SK-N-DZ (cell line): Measurements from ENCODE around the gene DCTN1.
"Not testable (repeated sequence)": the region's sequence is repeated elsewhere in the genome, so short reads cannot be mapped to it uniquely, and the experiment has no call there.

Experiments used
- DNase-seq: peaks from one replicate; pipeline ENCODE4 v3.0.0-alpha.2; 2015; ENCODE audit warnings: low spot score

Gene DCTN1

DNA sequence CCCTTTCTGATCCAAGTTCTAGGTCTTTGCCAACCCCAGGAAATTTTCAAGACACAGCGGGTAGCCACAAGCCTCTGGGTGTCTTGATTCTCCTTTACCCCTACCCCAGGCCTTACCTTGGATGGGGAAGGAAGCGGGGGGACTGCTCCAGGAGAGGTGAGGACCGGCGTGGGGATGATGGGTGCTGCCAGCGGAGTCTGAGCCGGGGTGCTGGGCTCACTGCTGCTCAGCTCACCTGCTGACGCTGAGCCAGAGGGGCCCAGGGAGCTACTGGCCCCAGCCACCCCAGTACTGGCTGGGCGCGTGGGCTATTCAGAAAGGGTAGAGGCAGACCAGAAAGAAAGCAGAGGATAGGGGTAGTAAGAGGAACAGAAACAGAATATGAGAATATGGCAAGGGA lies 8.7 kb downstream of the DCTN1 start:
- DNase-seq, result no peak

DNA sequence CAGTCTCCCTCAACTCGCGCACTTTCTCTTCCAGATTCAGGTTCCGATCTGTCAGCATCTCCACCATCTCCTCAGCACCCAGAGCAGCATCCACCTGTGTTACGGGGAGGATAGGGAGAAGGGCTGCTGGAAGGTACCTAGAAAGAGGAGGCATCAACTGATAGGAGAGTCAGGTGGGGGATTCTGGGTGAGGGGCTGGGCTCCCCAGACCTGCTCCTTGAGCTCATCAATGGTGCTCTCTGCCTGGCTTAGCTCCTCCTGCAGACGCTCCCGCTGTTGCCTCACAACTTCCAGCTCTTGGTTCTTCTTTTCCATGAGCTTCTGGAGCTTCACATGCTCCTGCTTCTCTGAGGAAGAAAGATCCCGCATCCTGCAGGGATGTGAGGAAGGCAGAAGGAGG lies 10.1 kb downstream of the DCTN1 start:
- no peak for DNase-seq

DNA sequence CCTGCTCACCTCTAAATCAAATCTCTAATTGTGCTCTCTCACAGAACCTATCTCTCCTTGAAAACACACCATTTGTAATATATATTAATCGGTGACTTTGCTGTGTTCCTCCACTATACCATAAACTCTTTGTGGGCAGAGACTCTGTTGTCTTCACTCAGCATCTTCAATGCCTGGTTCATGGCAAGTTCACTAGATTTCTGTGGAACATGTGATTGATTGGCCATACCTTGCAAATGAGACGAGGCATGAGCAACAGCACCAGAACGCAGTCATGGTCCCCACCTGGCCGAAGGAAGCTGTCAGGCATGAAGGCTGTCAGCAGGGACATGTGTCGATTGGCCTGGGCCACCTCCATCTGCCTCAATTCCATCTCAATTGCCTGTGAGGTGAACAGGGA lies 11.6 kb downstream of the DCTN1 start:
- no peak for DNase-seq

DNA sequence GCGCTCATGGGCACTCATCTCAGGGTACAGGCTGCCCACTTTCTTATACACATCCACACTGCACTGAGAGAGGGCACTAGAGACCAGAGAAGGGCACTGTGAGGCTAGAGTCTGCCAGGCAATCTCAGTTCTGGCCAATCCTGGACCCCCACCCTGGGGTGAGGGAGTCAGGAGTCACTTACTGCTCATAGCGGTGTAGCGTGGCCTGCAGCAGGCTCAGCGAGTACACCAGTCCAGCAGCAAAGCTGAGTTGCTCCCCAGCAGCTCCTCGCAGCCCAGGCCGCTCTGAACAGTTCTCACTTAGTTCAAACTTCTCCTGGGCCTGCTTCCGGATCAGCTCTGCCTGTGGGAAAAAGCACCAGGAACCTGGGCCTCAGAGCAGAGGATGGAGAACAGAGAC lies 12.3 kb downstream of the DCTN1 start:
- no peak for DNase-seq

DNA sequence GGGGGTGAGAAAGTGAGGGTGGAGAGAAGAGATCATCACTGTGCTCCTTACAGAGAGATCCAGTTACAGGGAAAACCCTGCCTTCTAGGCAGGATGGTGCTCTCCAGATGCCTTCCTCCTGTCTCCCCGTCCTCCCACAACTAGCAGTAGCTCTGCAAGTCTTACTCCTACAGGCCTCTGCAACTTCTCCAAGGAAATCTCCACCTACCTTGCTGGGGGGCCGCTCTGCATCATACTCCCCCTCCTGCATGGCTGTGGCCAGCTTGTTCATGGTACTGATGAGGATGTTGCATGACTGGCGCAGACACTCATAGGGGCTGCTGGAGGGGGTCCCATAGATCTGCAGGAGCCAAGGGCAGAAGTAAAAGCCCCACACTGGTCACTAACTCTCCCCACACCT lies 14.1 kb downstream of the DCTN1 start:
- DNase-seq, result no peak

DNA sequence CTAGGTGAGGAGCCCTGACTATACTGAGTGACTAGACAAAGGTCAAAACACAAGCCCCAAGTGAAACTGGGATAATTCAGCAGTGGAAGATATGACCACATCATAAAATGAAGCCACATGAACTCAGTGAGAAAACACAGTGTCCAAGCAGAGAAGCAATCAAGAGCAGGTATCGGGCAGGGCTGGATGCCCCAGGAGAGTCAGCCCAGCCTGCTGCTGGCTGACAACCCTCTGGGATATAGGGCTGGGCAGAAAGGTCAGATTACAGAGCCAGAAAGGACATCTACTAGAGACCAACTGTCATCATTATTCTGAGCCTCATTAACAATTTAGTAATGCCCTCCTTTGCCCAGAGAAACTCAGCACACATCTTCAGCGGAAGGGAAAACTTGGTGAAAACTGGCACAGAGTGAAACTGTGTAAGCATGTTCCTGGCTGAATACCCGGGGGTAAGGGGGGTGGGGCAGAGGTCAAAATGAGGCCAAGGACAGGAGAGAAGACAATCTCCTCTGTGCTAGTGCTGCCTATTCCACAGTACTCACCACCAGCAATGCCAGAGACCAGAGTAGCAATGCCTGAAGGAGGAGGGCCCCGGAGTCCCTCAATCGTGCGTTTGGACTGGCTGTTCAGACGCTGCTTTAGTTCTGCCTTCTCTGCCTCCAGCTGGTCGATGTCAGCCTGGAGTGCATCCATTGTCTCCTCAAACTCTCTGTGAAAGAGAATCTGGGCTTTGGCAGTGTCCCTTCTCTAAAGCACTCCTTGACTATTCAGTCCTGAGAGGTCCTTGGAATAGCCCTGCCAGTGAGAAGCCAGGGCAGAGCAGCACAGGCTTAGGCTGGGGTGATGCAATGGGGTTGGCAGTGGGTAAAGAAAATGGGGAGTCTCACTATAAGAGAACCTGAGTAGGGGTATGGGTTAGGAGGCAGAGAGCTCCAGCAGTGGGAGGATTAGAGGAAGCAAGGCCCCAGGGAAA lies 15.3 kb downstream of the DCTN1 start:
- no peak for DNase-seq

DNA sequence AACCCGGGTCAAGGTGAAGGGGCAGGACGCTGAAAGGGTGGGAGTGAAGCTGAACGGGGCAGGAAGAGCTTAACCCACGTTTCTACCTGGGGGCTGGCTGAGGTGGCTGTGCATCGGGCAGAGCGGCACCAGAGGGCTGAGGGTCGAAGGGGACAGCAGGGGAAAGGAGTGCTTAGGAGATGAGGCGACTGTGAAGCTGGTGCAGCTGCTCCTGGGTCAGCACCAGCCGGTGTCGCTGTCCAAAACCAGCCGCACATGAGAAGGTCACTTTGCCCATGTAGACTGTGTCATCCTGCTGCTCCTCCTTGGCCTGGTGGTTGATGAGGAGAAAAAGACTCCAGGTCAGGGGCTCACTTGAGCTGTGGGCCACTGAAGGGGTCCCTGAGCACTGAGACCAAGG lies 18.8 kb downstream of the DCTN1 start:
- no peak for DNase-seq

DNA sequence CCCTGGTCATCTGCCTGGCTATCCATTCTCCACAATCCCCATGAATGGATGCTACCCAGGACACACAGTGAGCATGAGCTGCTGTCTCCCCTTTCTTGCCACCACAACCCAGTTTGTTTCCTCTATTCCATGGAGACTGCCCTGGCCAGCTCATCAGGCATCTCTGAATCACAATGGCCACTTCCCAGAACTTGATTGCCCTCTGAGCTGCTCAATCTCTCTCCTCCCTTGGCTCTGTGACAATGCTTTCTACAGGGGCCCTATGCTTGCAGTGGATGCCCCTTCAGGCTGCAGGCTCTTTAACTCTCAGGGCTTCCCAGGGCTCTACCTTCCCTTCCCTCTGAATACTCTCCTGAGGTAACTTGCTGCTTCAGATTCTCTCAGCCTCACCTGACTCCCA lies 22.5 kb downstream of the DCTN1 start:
- DNase-seq, result no peak

DNA sequence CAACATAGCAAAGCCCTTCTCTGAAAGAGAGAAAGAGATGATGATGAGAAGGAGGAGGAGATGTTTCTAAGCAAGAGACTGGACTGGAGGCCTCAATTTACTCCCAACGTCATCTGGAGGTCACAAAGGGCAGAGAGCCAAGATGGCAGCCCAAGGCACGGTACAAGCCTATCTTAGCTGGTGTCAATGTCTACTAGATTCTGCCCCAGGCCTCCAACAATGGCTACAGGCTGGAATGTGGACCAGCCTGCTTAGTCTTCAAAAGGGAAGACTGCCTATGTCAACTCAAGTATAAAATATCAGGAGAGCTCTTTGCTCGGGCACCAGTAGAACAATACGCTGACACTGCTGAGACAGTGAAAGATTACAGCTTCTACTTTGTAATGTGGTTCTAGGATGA lies 30.2 kb downstream of the DCTN1 start:
- DNase-seq, result no peak

DNA sequence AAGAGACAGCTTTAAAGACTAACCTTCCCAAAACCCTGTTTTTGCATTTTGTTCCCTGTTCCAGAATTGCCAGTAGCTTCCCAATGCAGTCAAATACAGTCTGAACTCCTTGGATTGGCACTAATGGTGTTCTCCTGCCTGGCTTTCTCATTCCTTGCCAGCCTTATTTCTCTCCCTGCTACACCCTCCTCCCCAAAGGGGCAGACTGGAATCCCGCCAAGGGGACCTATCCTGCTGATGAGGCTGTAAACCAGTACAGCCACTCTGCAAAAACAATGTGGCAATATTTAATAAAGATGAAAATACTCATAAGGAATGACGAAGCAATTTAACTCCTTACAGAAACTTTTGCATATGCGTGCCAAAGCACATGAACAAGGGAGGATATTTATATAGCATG lies 32.4 kb downstream of the DCTN1 start:
- no peak for DNase-seq

DNA sequence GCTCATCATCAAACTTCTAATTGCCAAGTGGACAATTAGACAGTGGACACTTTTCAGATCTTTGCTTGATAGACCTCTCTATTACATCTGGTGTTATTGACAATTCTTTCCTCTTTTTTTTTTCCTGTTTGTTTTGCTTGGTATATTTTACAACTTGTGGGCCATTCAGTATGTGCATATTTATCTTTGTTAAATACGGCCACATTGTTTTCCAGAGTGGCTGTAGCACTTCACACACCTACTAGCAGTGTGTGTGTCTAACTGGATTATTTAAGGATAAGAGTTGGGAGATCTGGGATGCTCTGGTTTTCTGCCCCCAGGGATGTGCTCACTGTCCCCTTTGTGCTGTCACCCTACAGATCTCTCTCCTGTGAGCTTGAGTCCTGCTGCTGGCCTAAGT lies 32.8 kb downstream of the DCTN1 start:
- no peak for DNase-seq

DNA sequence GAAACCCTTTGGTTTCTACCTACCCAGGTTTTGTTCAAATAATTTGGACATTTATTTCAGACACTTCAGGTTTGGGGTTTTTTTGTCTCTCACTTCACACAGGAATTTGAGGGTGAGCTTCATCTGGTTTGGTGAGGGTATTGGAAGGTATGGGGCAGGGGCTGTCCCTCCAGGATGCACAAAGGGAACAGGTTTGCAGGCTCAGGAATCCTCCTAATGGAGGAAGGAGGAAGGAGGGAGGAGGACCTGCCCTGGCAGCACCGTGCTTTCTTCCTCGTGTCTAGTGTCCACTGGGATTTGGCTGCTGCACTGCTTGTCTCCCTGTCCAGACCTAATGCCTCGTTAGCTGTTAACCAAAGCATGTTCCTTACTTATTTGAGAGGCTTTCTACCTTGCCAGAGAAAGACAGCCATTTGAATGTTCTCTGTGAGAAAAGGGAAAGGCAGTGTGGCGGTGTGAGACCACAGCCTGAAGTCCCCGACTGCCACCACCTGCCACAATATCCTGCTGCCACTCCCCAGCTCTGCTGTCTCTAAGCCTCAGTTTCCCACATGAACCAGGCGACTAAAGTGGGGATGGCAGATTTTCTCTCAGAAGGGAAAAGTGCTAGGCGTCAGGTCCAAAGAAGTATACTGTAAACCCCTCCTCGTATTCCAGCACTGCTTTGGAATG lies 34.7 kb downstream of the DCTN1 start:
- no peak for DNase-seq

DNA sequence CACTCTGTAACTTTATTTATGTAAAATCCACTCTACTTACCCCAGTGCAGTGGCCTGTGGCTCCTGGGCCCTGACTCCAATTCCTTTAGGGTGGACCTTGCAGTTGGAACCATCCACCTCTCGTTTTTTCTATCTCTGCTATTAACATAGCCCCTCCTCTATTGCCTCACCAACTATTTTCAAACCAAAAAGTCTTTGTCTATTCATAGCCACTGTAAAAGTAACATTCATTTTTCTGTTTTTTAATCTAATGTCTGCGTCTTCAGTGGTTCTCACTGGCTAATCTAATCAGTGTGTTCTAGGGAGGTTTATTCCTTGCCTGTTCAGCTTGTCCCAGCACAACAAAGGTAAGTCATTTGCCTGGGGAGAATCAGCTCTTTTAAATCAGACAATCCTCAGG lies 36.8 kb downstream of the DCTN1 start, which contains the start of gene SLC4A5:
Gene SLC4A5 (minus strand): TSS at position 101 of the 400 bp plus-strand sequence. CDS start 28,393 bp downstream, outside the sequence.
- no peak for DNase-seq

DNA sequence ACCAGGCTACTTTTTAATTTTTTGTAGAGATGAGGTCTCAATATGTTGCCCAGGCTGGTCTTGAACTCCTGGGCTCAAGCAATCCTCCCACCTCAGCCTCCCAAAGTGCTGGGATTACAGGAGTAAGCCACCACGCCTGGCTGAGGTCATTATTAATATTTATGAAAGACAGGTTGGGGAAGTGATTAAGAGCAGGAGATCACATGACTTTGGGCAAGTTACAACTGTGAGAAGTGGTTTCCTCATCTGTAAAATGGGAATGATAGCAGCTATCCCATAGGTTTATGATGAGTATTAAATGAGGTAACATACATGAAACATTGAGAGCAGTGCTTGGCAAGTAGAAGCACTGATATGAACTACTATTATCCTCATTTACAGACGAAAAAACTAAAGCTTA lies 43.9 kb downstream of the DCTN1 start:
- not testable (repeated sequence) for DNase-seq

DNA sequence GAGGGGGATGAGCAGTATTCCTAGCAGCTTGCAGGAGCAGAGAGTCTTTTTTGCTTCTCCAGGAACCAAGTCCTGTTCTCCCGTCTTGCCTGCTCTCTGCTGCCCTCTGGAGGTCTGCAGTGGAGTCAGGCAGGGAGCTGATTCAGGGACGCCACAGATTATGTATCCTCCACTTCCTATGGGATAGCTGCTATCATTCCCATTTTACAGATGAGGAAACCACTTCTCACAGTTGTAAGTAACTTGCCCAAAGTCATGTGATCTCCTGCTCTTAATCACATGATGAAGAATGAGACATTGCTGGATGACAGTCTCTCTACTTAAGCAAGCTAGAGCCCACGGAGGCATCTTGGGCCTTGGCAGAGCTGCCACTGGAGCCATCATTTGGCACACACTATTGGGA lies 45.2 kb downstream of the DCTN1 start:
- DNase-seq, result peak; percentile 70

DNA sequence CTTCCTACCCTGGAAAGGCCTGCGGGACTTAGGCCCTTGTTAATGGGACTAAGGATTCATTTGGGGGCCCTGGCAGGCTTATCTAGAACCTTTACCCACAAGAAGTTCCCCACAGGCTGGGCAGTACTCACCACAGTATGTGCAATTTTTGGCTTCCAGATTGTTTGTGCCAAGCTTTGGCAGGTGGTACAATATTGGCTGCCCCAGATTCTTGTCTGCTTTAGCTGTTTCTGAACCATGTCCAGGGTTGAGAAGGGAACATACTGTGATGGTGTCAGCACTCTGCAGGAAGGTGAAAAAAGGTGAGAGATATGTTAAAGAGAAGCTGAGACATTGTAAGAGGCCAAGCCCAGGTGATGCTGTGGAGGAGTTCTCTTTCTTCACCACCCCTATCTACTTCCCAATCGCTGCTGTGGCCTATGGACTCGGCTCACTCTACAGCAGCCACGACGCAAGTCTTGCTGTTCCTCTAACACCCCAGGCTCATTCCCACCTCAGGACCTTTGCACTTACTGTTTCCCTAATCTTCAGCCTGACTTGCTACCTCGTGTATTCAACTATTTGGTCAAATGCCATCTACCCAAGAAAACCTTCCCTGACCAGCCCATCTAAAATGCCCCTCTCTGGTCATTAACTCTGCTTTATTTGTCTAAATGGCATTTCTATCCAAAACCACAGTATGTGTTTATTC lies 46.1 kb downstream of the DCTN1 start:
- DNase-seq, result no peak

DNA sequence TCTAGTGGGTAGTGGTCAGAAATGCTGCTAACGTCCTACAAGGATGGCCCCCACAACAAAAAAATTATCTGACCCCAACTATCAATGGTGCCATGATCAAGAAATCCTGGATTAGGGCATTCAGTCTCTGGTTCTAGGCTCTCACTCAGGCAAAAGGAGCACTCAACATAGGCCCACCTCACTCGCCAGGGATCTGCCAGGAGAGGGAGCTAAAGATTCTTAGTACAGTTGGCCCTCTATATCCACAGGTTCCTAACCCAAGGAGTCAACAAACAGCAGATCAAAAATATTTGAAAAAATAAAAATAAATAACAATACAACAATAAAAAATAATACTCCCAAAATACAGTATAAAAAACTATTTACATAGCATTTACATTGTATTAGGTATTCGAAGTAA lies 46.9 kb downstream of the DCTN1 start:
- peak; percentile 16 for DNase-seq

DNA sequence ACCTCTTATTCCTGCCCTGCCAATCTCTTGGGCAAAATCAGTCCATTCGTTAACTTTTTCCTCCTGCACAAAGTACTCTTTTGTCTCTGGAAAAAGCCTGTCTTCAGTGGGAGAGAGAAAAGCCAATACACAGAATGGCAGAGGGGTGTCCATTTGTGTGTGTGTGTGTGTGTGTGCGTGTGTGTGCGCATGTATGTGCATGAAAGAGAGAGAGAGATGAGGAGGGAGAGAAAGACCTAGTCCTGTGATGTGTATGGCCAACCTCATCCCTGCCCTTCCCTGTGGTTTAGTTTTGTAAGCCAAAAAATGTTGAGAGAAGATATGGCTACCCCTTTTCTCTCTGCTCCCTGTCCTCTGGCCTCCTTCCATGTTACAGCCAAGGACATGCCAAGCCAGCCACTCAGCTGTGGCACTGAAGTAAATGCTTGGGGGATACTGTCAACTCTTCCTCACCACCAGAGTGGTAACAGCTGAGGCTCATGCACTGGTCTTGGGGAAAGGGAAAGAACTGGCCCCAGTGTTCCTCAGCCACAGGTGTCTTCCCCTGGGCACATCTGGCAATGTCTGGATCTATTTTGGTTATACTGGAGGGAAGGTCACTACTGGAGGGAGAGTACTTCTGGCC lies 47.4 kb downstream of the DCTN1 start:
- no peak for DNase-seq

DNA sequence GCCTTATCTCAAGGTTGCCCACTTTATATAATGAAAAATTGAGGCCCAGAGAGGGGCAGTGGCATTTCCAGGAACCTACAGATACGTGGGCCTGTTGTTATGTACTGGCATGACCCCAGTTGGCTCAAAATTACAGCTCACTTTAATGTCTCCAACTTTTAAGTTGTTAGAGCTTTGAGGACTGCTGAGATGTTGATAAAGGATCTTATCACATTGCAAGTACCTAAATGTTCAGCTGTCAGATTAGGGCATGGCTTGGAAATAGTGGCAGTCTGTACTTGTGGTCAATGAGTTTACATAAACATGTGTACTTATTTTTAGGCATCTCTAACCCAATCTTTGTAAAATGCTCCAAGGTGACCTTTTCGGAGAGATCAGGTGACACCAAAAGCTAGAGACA lies 51.5 kb downstream of the DCTN1 start:
- DNase-seq, result no peak

DNA sequence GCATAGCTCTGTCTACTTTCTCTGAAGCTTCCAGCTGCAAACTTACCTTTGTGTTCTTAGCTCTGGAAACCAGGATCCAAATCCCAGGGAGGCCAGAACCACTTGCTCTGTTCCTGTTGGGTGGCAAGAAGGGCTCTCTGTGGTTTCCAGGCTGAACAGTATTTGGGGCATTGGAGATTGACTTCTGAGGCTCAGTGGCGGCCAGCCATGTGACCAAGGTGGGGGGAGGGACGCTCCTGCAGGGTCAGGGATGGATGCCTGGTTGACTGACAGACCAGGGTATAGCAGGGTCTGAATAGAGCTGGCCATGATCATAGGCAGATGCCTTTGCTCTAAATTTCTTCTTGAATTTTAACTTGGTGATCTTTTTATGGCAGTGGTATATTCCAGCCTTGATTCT lies 52.0 kb downstream of the DCTN1 start:
- DNase-seq, result no peak

DNA sequence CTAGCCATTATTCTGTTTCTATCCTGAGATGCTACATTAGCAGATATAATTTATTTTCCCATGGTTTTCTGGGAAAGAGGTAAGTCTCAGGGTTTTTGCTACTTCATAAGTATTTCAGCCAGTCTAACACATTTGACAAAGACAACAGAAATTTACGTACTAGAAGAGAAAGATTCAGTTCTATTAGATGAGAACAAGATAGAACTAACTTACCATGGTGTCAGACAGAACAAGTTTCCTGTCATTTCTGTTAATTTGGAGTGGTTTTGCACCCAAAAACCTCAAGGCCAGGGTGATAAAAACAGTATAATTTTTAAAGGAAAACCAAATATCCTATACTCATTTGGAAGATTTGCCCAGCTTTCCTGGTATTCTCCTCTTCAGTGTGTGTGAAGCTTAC lies 52.5 kb downstream of the DCTN1 start:
- no peak for DNase-seq

DNA sequence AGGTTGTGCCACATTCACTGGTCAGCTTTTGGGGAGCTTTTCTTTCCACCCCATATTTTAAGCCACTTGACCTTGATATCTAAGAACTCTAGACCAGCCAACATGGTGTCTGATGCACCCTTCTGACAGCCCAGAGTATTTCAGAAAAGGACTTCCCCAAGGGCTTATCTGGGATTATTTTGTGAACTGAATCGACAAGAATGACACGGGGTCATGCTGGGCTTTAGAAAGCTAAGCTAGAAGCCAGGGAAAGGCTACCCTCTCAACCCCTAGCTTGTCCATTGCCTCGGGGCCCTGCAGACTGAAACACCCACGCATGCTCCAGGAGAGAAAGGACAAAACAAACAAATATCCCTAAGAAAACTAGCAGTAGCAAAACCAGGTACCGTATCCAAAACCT lies 52.9 kb downstream of the DCTN1 start:
- no peak for DNase-seq
